HL-60 (cell line): ENCODE data around the gene CPT1B.

Source experiments
- DNase-seq, 2 experiments: peaks; one replicate each; pipeline ENCODE4 v3.0.0-alpha.2; 2010 to 2020; ENCODE audit warnings: low read depth in 1 of 2, low spot score in 1 of 2
- H3K27ac ChIP-seq: fragments of 250-450 bp; sonication (Bioruptor Pico); replicated peaks from 2 replicates; pipeline ENCODE4 v1.5.1; 2020; ENCODE audit warnings: mild to moderate bottlenecking, moderate library complexity
- H3K27me3 ChIP-seq: fragments of 250-450 bp; sonication (Bioruptor Pico); 2 replicates; pipeline ENCODE4 v1.5.1; 2021; ENCODE audit warnings: mild to moderate bottlenecking, moderate library complexity; ENCODE audit not compliant: insufficient read depth, poor library complexity, severe bottlenecking
- H3K4me3 ChIP-seq: replicated peaks from 2 replicates; pipeline ENCODE4 v1.5.1; 2011; ENCODE audit warnings: mild to moderate bottlenecking, control low read depth, low read length; ENCODE audit not compliant: insufficient read depth
- CTCF ChIP-seq: IDR thresholded peaks from one replicate; pipeline ENCODE4 v1.5.1; 2011; ENCODE audit warnings: low read length, control low read depth, inconsistent platforms; ENCODE audit not compliant: insufficient read depth
- GABPA ChIP-seq: IDR thresholded peaks from 2 replicates; pipeline ENCODE4 v1.6.1; 2012; ENCODE audit warnings: low read depth
- POLR2AphosphoS5 ChIP-seq: IDR thresholded peaks from 2 replicates; pipeline ENCODE4 v1.6.1; 2012; ENCODE audit warnings: low read depth
- REST ChIP-seq: IDR thresholded peaks from 2 replicates; pipeline ENCODE4 v1.6.1; 2012; ENCODE audit warnings: low read depth; ENCODE audit not compliant: insufficient replicate concordance
- SPI1 ChIP-seq: IDR thresholded peaks from 2 replicates; pipeline ENCODE4 v1.6.1; 2012; ENCODE audit warnings: low read depth, mild to moderate bottlenecking, borderline replicate concordance

CPT1B gene

GRCh38 chr22:50570861-50571260 is 7.4 kb downstream of the CPT1B start:
- Histone ChIP-seq H3K4me3 (no peak overlapping the region), H3K27me3 (no peaks in the 10 kb centered on the region)

GRCh38 chr22:50569896-50570535 is 8.2 kb downstream of the CPT1B start:
- no peak overlapping the region for H3K27ac ChIP-seq
- no peak for DNase-seq
- no peak overlapping the region for H3K4me3 ChIP-seq
- no peaks in the 10 kb centered on the region for H3K27me3 ChIP-seq
- TF ChIP-seq SPI1: no peak
- TF ChIP-seq POLR2AphosphoS5: no peak
- TF ChIP-seq CTCF: no peak
- TF ChIP-seq GABPA: no peak
- TF ChIP-seq REST: no peak

More at GRCh38 chr22:50570861-50571260, 7.4 kb downstream of the CPT1B start:
- no peak for DNase-seq
- no peak overlapping the region for H3K27ac ChIP-seq
- TF ChIP-seq CTCF (no peak), POLR2AphosphoS5 (no peak), SPI1 (no peak), REST (no peak), GABPA (no peak)

- no peak overlapping the region for H3K27ac ChIP-seq
- DNase-seq: no peak
These were observed 9.2 kb downstream of the CPT1B start for GRCh38 chr22:50569041-50569459.

More at GRCh38 chr22:50569041-50569459, 9.2 kb downstream of the CPT1B start:
- no peaks in the 10 kb centered on the region for H3K27me3 ChIP-seq
- H3K4me3 ChIP-seq: no peak overlapping the region
- no peak for TF ChIP-seq CTCF
- TF ChIP-seq REST: no peak
- TF ChIP-seq POLR2AphosphoS5: no peak
- no peak for TF ChIP-seq SPI1
- no peak for TF ChIP-seq GABPA
